H9 (cell line): Measurements from ENCODE around the gene RNF186. TPM values are rescaled to one million over a fixed set of nuclear protein-coding genes. Genes with fewer than 3 reads are reported as not detected.

Source experiments
- DNase-seq: peaks from one replicate; pipeline ENCODE4 v3.0.0-alpha.2; 2017
- H2AFZ ChIP-seq: one replicate; pipeline ENCODE4 v1.6.1; 2013; ENCODE audit warnings: mild to moderate bottlenecking, low read length, control low read depth, moderate library complexity
- H2AK5ac ChIP-seq: 2 replicates; pipeline ENCODE4 v1.6.1; 2013; ENCODE audit warnings: low read length, control low read depth, mixed read lengths; ENCODE audit not compliant: insufficient read length
- H2BK120ac ChIP-seq: one replicate; pipeline ENCODE4 v1.6.1; 2013; ENCODE audit warnings: low read depth, mild to moderate bottlenecking, low read length, control low read depth, inconsistent platforms; ENCODE audit not compliant: poor library complexity, severe bottlenecking
- H2BK12ac ChIP-seq: 2 replicates; pipeline ENCODE4 v1.6.1; 2013; ENCODE audit warnings: low read length, control low read depth, mixed read lengths, low read depth; ENCODE audit not compliant: insufficient read length
- H2BK15ac ChIP-seq: 2 replicates; pipeline ENCODE4 v1.6.1; 2013; ENCODE audit warnings: low read depth, low read length, control low read depth
- H2BK20ac ChIP-seq: one replicate; pipeline ENCODE4 v1.6.1; 2013; ENCODE audit warnings: low read depth, mild to moderate bottlenecking, low read length, control low read depth, inconsistent platforms; ENCODE audit not compliant: poor library complexity, severe bottlenecking
- H2BK5ac ChIP-seq: 2 replicates; pipeline ENCODE4 v1.6.1; 2013; ENCODE audit warnings: low read length, control low read depth, mixed read lengths; ENCODE audit not compliant: insufficient read length
- H3K14ac ChIP-seq: 2 replicates; pipeline ENCODE4 v1.6.1; 2013; ENCODE audit warnings: low read length, control low read depth; ENCODE audit not compliant: insufficient read depth
- H3K18ac ChIP-seq: 2 replicates; pipeline ENCODE4 v1.6.1; 2013; ENCODE audit warnings: low read depth, mild to moderate bottlenecking, mixed read lengths, low read length, control low read depth; ENCODE audit not compliant: insufficient read length
- H3K23ac ChIP-seq: 2 replicates; pipeline ENCODE4 v1.6.1; 2013; ENCODE audit warnings: low read length, control low read depth, mixed read lengths, low read depth; ENCODE audit not compliant: insufficient read length
- H3K23me2 ChIP-seq: 2 replicates; pipeline ENCODE4 v1.6.1; 2013; ENCODE audit warnings: low read depth, mild to moderate bottlenecking, mixed read lengths, low read length, control low read depth; ENCODE audit not compliant: insufficient read length, poor library complexity, severe bottlenecking
- H3K27ac ChIP-seq: 2 replicates; pipeline ENCODE4 v1.5.1; 2013; ENCODE audit warnings: low read length, control low read depth, mixed read lengths, low read depth; ENCODE audit not compliant: insufficient read length
- H3K27me3 ChIP-seq: 2 replicates; pipeline ENCODE4 v1.6.1; 2013; ENCODE audit warnings: low read length, control low read depth, inconsistent platforms; ENCODE audit not compliant: insufficient read depth
- H3K4ac ChIP-seq: 2 replicates; pipeline ENCODE4 v1.6.1; 2013; ENCODE audit warnings: low read depth, mild to moderate bottlenecking, control low read depth, inconsistent platforms, low read length, moderate library complexity
- H3K4me1 ChIP-seq: 2 replicates; pipeline ENCODE4 v1.6.1; 2013; ENCODE audit warnings: low read length, control low read depth, inconsistent platforms; ENCODE audit not compliant: insufficient read depth
- H3K4me2 ChIP-seq: 2 replicates; pipeline ENCODE4 v1.6.1; 2013; ENCODE audit warnings: low read length, control low read depth, mixed read lengths; ENCODE audit not compliant: insufficient read length, insufficient read depth
- H3K56ac ChIP-seq: 2 replicates; pipeline ENCODE4 v1.6.1; 2013; ENCODE audit warnings: low read depth, mild to moderate bottlenecking, mixed read lengths, low read length, control low read depth; ENCODE audit not compliant: insufficient read length
- H3K79me1 ChIP-seq: 2 replicates; pipeline ENCODE4 v1.6.1; 2013; ENCODE audit warnings: low read depth, mild to moderate bottlenecking, moderate library complexity, low read length, control low read depth, inconsistent platforms; ENCODE audit not compliant: insufficient read depth, poor library complexity, severe bottlenecking
- H3K79me2 ChIP-seq: 2 replicates; pipeline ENCODE4 v1.6.1; 2013; ENCODE audit warnings: low read length, control low read depth, inconsistent platforms; ENCODE audit not compliant: insufficient read depth
- H3K9ac ChIP-seq: 2 replicates; pipeline ENCODE4 v1.6.1; 2013; ENCODE audit warnings: low read length, control low read depth, mixed read lengths; ENCODE audit not compliant: insufficient read length; ENCODE audit errors: extremely low read depth
- H3K9me3 ChIP-seq: one replicate; pipeline ENCODE4 v1.6.1; 2013; ENCODE audit warnings: low read depth, low read length, inconsistent platforms; ENCODE audit not compliant: control insufficient read depth
- H3T11ph ChIP-seq: one replicate; pipeline ENCODE4 v1.6.1; 2013; ENCODE audit warnings: mild to moderate bottlenecking, low read length, control low read depth, inconsistent platforms
- H4K20me1 ChIP-seq: one replicate; pipeline ENCODE4 v1.6.1; 2013; ENCODE audit not compliant: control insufficient read depth, insufficient read length, insufficient read depth
- H4K5ac ChIP-seq: 2 replicates; pipeline ENCODE4 v1.6.1; 2013; ENCODE audit warnings: low read depth, mild to moderate bottlenecking, mixed read lengths, low read length, control low read depth; ENCODE audit not compliant: insufficient read length
- H4K8ac ChIP-seq: replicated peaks from 2 replicates; pipeline ENCODE4 v1.6.1; 2013; ENCODE audit warnings: low read length, control low read depth, mixed read lengths, low read depth; ENCODE audit not compliant: insufficient read length
- H4K91ac ChIP-seq: 2 replicates; pipeline ENCODE4 v1.6.1; 2013; ENCODE audit warnings: low read depth, mild to moderate bottlenecking, moderate library complexity, mixed read lengths, low read length, control low read depth; ENCODE audit not compliant: insufficient read length
- H3K27ac Mint-ChIP-seq, 3 experiments: 2 replicates in 2 of 3; 3 replicates in 1 of 3; pipeline ENCODE4 v1.8.0; 2020 to 2021; ENCODE audit warnings: mixed read lengths in 3 of 3, mild to moderate bottlenecking in 1 of 3, moderate library complexity in 1 of 3
- H3K27me3 Mint-ChIP-seq: 2 replicates; pipeline ENCODE4 v1.8.0; 2021; ENCODE audit warnings: low read depth, mild to moderate bottlenecking, moderate library complexity, mixed read lengths
- H3K36me3 Mint-ChIP-seq, 3 experiments: 2 replicates in 2 of 3; 3 replicates in 1 of 3; pipeline ENCODE4 v1.8.0; 2020 to 2021; ENCODE audit warnings: low read depth in 3 of 3, mixed read lengths in 3 of 3; ENCODE audit not compliant: insufficient read depth in 1 of 3
- H3K4me1 Mint-ChIP-seq, 2 experiments: 2 replicates each; pipeline ENCODE4 v1.8.0; 2020; ENCODE audit warnings: mixed read lengths in 2 of 2
- H3K4me3 Mint-ChIP-seq, 2 experiments: 2 replicates in 1 of 2; 3 replicates in 1 of 2; pipeline ENCODE4 v1.8.0; 2020 to 2021; ENCODE audit warnings: mild to moderate bottlenecking in 2 of 2, mixed read lengths in 2 of 2, moderate library complexity in 1 of 2
- H3K9me3 Mint-ChIP-seq, 2 experiments: 2 replicates in 1 of 2; 3 replicates in 1 of 2; pipeline ENCODE4 v1.8.0; 2020; ENCODE audit warnings: mild to moderate bottlenecking in 2 of 2, mixed read lengths in 2 of 2, moderate library complexity in 1 of 2
- WGBS: extraction: QIAGEN DNeasy Blood & Tissue Kit; methylation state at CpG from one replicate; pipeline ENCODE4 v1.1.7; 2013; ENCODE audit warnings: missing lambda C conversion rate, low lambda C conversion rate, mixed read lengths; ENCODE audit not compliant: insufficient read length; ENCODE audit errors: extremely low coverage; 5-methylcytosine and 5-hydroxymethylcytosine counted together
- total RNA-seq: library from RNA; stranded (reverse); gene quantifications from 2 replicates; pipeline ENCODE4 v1.2.1, GENCODE V29; 2021
- TF ChIP-seq, protein P1 (sequence below): fragments of 200-600 bp; sonication (generic); conservative IDR thresholded peaks from 3 replicates; pipeline ENCODE4 v1.8.0; 2021; ENCODE audit warnings: antibody characterized with exemption, mild to moderate bottlenecking

RNF186 gene
- total RNA-seq, 1 experiment from 2014 or later: not detected

DNA sequence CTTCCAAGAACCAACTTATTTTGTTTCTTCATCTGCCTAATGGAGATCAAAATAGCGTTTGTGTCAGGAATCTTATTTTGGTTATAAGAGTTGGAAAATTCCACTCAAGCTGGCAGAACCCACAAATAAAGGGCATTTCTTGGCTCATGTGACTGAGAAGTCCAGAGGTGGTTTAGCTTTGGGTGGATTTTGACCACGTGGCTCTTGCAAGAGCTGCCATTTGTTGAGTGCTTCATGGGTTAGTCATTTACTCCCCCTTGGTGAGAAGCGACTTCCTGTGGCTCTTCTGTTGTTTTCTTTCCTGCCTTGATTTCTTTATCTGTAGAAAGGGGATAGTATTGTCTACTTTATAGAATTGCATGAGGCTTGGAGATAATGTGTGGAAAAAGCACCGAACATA lies 9.5 kb upstream of the RNF186 start:
- DNase-seq: no peak
- no peak overlapping the region for H3K23ac ChIP-seq
- H2BK12ac ChIP-seq: no peak overlapping the region
- no peaks in the 10 kb centered on the region for H4K20me1 ChIP-seq
- no peak overlapping the region for H2BK15ac ChIP-seq
- H3K56ac ChIP-seq: no peak overlapping the region
- no peak overlapping the region for H3K4me2 ChIP-seq
- H3K4me3 Mint-ChIP-seq: no peak overlapping the region
- no peak overlapping the region for H4K8ac ChIP-seq
- H3K27ac Mint-ChIP-seq: no peak overlapping the region
- no CpG with 5 or more reads among the region's 4 CpGs for WGBS
- H3T11ph ChIP-seq: no peak overlapping the region
- no peaks in the 10 kb centered on the region; the same call in 1 of the 2 replicates for H3K27me3 ChIP-seq
- no peaks in the 10 kb centered on the region for H3K79me1 ChIP-seq
- TF ChIP-seq, protein P1, sequence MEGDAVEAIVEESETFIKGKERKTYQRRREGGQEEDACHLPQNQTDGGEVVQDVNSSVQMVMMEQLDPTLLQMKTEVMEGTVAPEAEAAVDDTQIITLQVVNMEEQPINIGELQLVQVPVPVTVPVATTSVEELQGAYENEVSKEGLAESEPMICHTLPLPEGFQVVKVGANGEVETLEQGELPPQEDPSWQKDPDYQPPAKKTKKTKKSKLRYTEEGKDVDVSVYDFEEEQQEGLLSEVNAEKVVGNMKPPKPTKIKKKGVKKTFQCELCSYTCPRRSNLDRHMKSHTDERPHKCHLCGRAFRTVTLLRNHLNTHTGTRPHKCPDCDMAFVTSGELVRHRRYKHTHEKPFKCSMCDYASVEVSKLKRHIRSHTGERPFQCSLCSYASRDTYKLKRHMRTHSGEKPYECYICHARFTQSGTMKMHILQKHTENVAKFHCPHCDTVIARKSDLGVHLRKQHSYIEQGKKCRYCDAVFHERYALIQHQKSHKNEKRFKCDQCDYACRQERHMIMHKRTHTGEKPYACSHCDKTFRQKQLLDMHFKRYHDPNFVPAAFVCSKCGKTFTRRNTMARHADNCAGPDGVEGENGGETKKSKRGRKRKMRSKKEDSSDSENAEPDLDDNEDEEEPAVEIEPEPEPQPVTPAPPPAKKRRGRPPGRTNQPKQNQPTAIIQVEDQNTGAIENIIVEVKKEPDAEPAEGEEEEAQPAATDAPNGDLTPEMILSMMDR: no peak
- no peak overlapping the region for H2AK5ac ChIP-seq
- no peaks in the 10 kb centered on the region for H3K79me2 ChIP-seq
- H3K14ac ChIP-seq: no peak overlapping the region
- H3K18ac ChIP-seq: no peak overlapping the region
- peaks cover 4% of the 10 kb centered on the region for H3K27me3 Mint-ChIP-seq
- H3K9ac ChIP-seq: no peak overlapping the region
- no peak overlapping the region for H2BK20ac ChIP-seq
- H3K4me1 Mint-ChIP-seq: peaks cover 17 to 23% of the 10 kb centered on the region in 2 experiments
- H3K4ac ChIP-seq: no peak overlapping the region
- no peak overlapping the region for H4K91ac ChIP-seq
- H3K27ac ChIP-seq: no peak overlapping the region
- no peak overlapping the region for H2BK120ac ChIP-seq
- no peak overlapping the region for H4K5ac ChIP-seq
- H3K36me3 Mint-ChIP-seq: no peaks in the 10 kb centered on the region; a peak in 1 of 7 replicates
- H2AFZ ChIP-seq: no peak overlapping the region
- H3K9me3 Mint-ChIP-seq: peaks cover 0 to 3% of the 10 kb centered on the region in 2 experiments; a peak in 1 of 5 replicates
- H3K9me3 ChIP-seq: no peaks in the 10 kb centered on the region
- H2BK5ac ChIP-seq: no peak overlapping the region
- peaks cover 2% of the 10 kb centered on the region; the same call in 1 of the 2 replicates for H3K4me1 ChIP-seq
- H3K23me2 ChIP-seq: no peaks in the 10 kb centered on the region
